Hepatocyte (in vitro differentiated cells): ENCODE results near the gene FKBP11.

ENCODE experiments used
- CTCF ChIP-seq: fragments of 200-600 bp; sonication (generic); IDR thresholded peaks from 2 replicates; pipeline ENCODE4 v1.5.1; 2016; ENCODE audit warnings: antibody characterized with exemption, mild to moderate bottlenecking; ENCODE audit not compliant: poor library complexity
- EZH2 ChIP-seq: fragments of 200-600 bp; sonication (generic); IDR thresholded peaks from 2 replicates; pipeline ENCODE4 v1.6.1; 2016; ENCODE audit warnings: antibody characterized with exemption, mild to moderate bottlenecking, borderline replicate concordance

GRCh38 chr12:48969833-48970701 is 44.8 kb upstream of the FKBP11 start:
- TF ChIP-seq CTCF (peak; percentile 16), EZH2 (peak; percentile 50)
